A673 (cell line): Measurements from ENCODE around the gene SYNJ2. TPM values are rescaled to one million over a fixed set of nuclear protein-coding genes. Genes with fewer than 3 reads are reported as not detected.

Source experiments
- BruUV-seq: library from RNA; stranded (reverse); fragments of 400-500 nt; replicated peaks from 2 replicates; lab custom pipeline; 2021; lab: Mats Ljungman, UMichigan
- CTCF ChIA-PET: fragments of 300-600 bp; sonication (Branson Sonifier 250); formaldehyde crosslinking; loops from one replicate; lab custom pipeline; 2022; ENCODE audit warnings: antibody characterized with exemption; lab: Charles Lee
- POLR2A ChIA-PET: fragments of 300-600 bp; sonication (Branson Sonifier 250); formaldehyde crosslinking; loops from one replicate; lab custom pipeline; 2022; ENCODE audit warnings: antibody characterized with exemption; ENCODE audit not compliant: low non-redundant PET; lab: Charles Lee
- DNase-seq: peaks from one replicate; pipeline ENCODE4 v3.0.0-alpha.2; 2015; ENCODE audit warnings: low spot score
- H3K27ac ChIP-seq: fragments of 200-600 bp; sonication (generic); 2 replicates; pipeline ENCODE4 v1.5.1; 2016; ENCODE audit warnings: mixed run types, low read depth, mild to moderate bottlenecking, mixed read lengths, antibody characterized with exemption, low read length; ENCODE audit not compliant: poor library complexity, severe bottlenecking
- H3K27me3 ChIP-seq: fragments of 200-600 bp; sonication (generic); replicated peaks from 2 replicates; pipeline ENCODE4 v1.6.1; 2017; ENCODE audit warnings: mixed run types, low read depth, mild to moderate bottlenecking, mixed read lengths, antibody characterized with exemption, low read length; ENCODE audit not compliant: insufficient read depth, poor library complexity
- H3K36me3 ChIP-seq: fragments of 200-600 bp; sonication (generic); 2 replicates; pipeline ENCODE4 v1.6.1; 2016; ENCODE audit warnings: mixed run types, mild to moderate bottlenecking, mixed read lengths, antibody characterized with exemption, low read length; ENCODE audit not compliant: insufficient read depth, poor library complexity, severe bottlenecking
- H3K4me1 ChIP-seq: fragments of 200-600 bp; sonication (generic); 2 replicates; pipeline ENCODE4 v1.6.1; 2017; ENCODE audit warnings: mixed run types, mild to moderate bottlenecking, mixed read lengths, antibody characterized with exemption, low read length; ENCODE audit not compliant: insufficient read depth, poor library complexity, severe bottlenecking
- H3K4me3 ChIP-seq: fragments of 200-600 bp; sonication (generic); 2 replicates; pipeline ENCODE4 v1.5.1; 2016; ENCODE audit warnings: low read depth, mixed run types, mild to moderate bottlenecking, mixed read lengths, low read length; ENCODE audit not compliant: poor library complexity, severe bottlenecking
- H3K9me3 ChIP-seq: fragments of 200-600 bp; sonication (generic); 2 replicates; pipeline ENCODE4 v1.6.1; 2016; ENCODE audit warnings: mixed run types, low read depth, mild to moderate bottlenecking, mixed read lengths, antibody characterized with exemption, low read length; ENCODE audit not compliant: poor library complexity, severe bottlenecking
- CTCF ChIP-seq: fragments of 300-800, 200-600 bp; sonication (generic); conservative IDR thresholded peaks from 2 replicates; pipeline ENCODE4 v1.5.1; 2017; ENCODE audit warnings: low read depth, mild to moderate bottlenecking, antibody characterized with exemption, low read length, moderate library complexity, mixed read lengths
- EZH2 ChIP-seq: fragments of 200-600 bp; sonication (generic); IDR thresholded peaks from 2 replicates; pipeline ENCODE4 v1.6.1; 2017; ENCODE audit warnings: borderline replicate concordance, low read depth, mild to moderate bottlenecking, mixed read lengths, antibody characterized with exemption, low read length; ENCODE audit not compliant: poor library complexity, severe bottlenecking
- intact Hi-C: fragments of 100-400 bp; cut with micrococcal nuclease; formaldehyde crosslinking; loops from one replicate; pipeline ENCODE4 v1.10.0; 2022; ENCODE audit not compliant: unreplicated experiment
- total RNA-seq: library from RNA; stranded (reverse); gene quantifications from 2 replicates; pipeline ENCODE4 v1.2.3, GENCODE V29; 2021

Gene SYNJ2
- total RNA-seq, 1 experiment from 2014 or later = 37.0 TPM

- ChIA-PET POLR2A (no interaction called here), CTCF (no interaction called here)
- Histone ChIP-seq H3K9me3 (no peaks in the 10 kb centered on the region), H3K27ac (no peak overlapping the region), H3K4me3 (no peak overlapping the region), H3K27me3 (no peaks in the 10 kb centered on the region), H3K4me1 (peaks cover 49% of the 10 kb centered on the region), H3K36me3 (peaks cover 8% of the 10 kb centered on the region)
- no TSS peak for BruUV-seq
- TF ChIP-seq CTCF (no peak), EZH2 (no peak)
- intact Hi-C loops = no loop called here
- no peak for DNase-seq
These were observed 37.8 kb downstream of the SYNJ2 start for GRCh38 chr6:158019416-158019815.

GRCh38 chr6:158020272-158020711 is 38.6 kb downstream of the SYNJ2 start:
- POLR2A ChIA-PET = no interaction called here
- no TSS peak for BruUV-seq
- CTCF ChIA-PET = no interaction called here
- DNase-seq = no peak
- H3K27me3 ChIP-seq = no peaks in the 10 kb centered on the region
- no peak for TF ChIP-seq EZH2
- TF ChIP-seq CTCF = no peak
- peaks cover 8% of the 10 kb centered on the region for H3K36me3 ChIP-seq
- no peak overlapping the region for H3K27ac ChIP-seq
- no peaks in the 10 kb centered on the region for H3K9me3 ChIP-seq
- no peak overlapping the region for H3K4me3 ChIP-seq
- intact Hi-C loops = no loop called here
- peaks cover 40% of the 10 kb centered on the region for H3K4me1 ChIP-seq

- ChIA-PET POLR2A (no interaction called here), CTCF (no interaction called here)
- peaks cover 8% of the 10 kb centered on the region for H3K36me3 ChIP-seq
- no peak for DNase-seq
- H3K9me3 ChIP-seq = no peaks in the 10 kb centered on the region
- BruUV-seq = no TSS peak
- H3K27me3 ChIP-seq = no peaks in the 10 kb centered on the region
- peaks cover 40% of the 10 kb centered on the region for H3K4me1 ChIP-seq
- no peak overlapping the region for H3K4me3 ChIP-seq
- peak overlapping the region; percentile 44 for H3K27ac ChIP-seq
- intact Hi-C loops = no loop called here
- TF ChIP-seq CTCF (no peak), EZH2 (no peak)
These were observed 39.1 kb downstream of the SYNJ2 start for GRCh38 chr6:158020811-158021210.
